ENCODE results near the gene NFE2L2.

DNA sequence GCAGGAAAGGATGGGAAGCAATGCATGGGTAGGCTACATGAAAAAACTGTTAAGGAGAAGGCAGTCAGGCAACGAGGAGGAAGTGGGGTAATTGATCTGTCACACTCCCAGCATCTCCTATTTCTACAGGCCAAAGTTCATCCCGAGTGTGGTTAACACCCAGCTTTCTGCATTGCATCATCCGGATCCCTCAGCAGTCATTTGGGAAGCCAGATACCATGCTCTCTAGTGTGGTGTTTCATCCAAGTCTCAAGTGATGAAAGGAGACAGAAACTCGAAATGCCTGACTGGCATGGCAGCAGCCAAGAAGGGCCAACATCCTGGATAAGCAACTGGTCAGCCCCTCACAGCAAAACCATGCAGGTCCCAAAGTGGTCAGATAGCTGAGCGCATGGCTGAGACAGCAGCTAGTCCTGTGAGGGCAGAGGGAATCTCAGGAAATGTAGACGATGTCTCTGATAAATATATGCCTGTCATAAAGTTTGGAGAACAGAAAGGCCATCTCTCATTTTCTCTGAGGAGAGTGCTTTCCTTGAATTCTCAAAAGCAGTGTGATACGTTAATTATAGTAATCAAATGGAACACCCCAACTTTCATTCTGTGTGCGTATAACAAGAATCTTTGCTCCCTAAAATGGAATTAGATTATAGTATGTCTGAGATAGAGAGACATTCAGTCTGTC, 76.8 kb downstream of the NFE2L2 start:
- TF ChIP-seq, protein P1, sequence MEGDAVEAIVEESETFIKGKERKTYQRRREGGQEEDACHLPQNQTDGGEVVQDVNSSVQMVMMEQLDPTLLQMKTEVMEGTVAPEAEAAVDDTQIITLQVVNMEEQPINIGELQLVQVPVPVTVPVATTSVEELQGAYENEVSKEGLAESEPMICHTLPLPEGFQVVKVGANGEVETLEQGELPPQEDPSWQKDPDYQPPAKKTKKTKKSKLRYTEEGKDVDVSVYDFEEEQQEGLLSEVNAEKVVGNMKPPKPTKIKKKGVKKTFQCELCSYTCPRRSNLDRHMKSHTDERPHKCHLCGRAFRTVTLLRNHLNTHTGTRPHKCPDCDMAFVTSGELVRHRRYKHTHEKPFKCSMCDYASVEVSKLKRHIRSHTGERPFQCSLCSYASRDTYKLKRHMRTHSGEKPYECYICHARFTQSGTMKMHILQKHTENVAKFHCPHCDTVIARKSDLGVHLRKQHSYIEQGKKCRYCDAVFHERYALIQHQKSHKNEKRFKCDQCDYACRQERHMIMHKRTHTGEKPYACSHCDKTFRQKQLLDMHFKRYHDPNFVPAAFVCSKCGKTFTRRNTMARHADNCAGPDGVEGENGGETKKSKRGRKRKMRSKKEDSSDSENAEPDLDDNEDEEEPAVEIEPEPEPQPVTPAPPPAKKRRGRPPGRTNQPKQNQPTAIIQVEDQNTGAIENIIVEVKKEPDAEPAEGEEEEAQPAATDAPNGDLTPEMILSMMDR (IDR thresholded peaks at IDR 0.05): no peak
- no peak for TF ChIP-seq EZH2 (IDR thresholded peaks at IDR 0.05; ENCODE audit: borderline replicate concordance, insufficient read depth, low read depth, low read length, poor library complexity, severe bottlenecking)
